ENCODE measurements around the gene VGLL4.
"Not testable (repeated sequence)": the region's sequence is repeated elsewhere in the genome, so short reads cannot be mapped to it uniquely, and the experiment has no call there.

Gene VGLL4

GRCh38 chr3:11643605-11644087 lies at the start of gene VGLL4:
VGLL4 (minus strand) TSS chr3:11643915; CDS start chr3:11643518, 397 bp downstream.
- DNase-seq (ENCODE audit: low read depth), result peak; percentile 91

GRCh38 chr3:11692532-11692813 lies 48.8 kb upstream of the VGLL4 start:
- DNase-seq (ENCODE audit: low read depth), result no peak

- peak; percentile 41 for DNase-seq (ENCODE audit: low read depth)
Measured at GRCh38 chr3:11691767-11692531, 48.2 kb upstream of the VGLL4 start.

GRCh38 chr3:11690863-11691766 lies 47.4 kb upstream of the VGLL4 start:
- DNase-seq (ENCODE audit: low read depth), result no peak

- DNase-seq (ENCODE audit: low read depth), result no peak
Measured at GRCh38 chr3:11689749-11690148, 46.0 kb upstream of the VGLL4 start.

- not testable (repeated sequence) for DNase-seq (ENCODE audit: low read depth)
Measured at GRCh38 chr3:11684980-11685379, 41.3 kb upstream of the VGLL4 start.

GRCh38 chr3:11680509-11680908 lies 36.8 kb upstream of the VGLL4 start:
- no peak for DNase-seq (ENCODE audit: low read depth)

- no peak for DNase-seq (ENCODE audit: low read depth)
Measured at GRCh38 chr3:11679964-11680363, 36.2 kb upstream of the VGLL4 start.

GRCh38 chr3:11672363-11672762 lies 28.6 kb upstream of the VGLL4 start:
- DNase-seq (ENCODE audit: low read depth), result no peak

GRCh38 chr3:11671648-11672100 lies 28.0 kb upstream of the VGLL4 start:
- peak; percentile 56 for DNase-seq (ENCODE audit: low read depth)

GRCh38 chr3:11668243-11669235 lies 24.8 kb upstream of the VGLL4 start:
- no peak for DNase-seq (ENCODE audit: low read depth)

GRCh38 chr3:11665331-11665730 lies 21.6 kb upstream of the VGLL4 start:
- DNase-seq (ENCODE audit: low read depth), result no peak

GRCh38 chr3:11662392-11662990 lies 18.8 kb upstream of the VGLL4 start:
- no peak for DNase-seq (ENCODE audit: low read depth)

- DNase-seq (ENCODE audit: low read depth), result peak; percentile 67
Measured at GRCh38 chr3:11661827-11662226, 18.1 kb upstream of the VGLL4 start.

GRCh38 chr3:11661052-11661656 lies 17.4 kb upstream of the VGLL4 start:
- DNase-seq (ENCODE audit: low read depth), result no peak

- DNase-seq (ENCODE audit: low read depth), result no peak
Measured at GRCh38 chr3:11660242-11660641, 16.5 kb upstream of the VGLL4 start.

GRCh38 chr3:11658180-11658579 lies 14.5 kb upstream of the VGLL4 start:
- no peak for DNase-seq (ENCODE audit: low read depth)

GRCh38 chr3:11655196-11655928 lies 11.6 kb upstream of the VGLL4 start:
- DNase-seq (ENCODE audit: low read depth), result no peak

GRCh38 chr3:11654166-11654565 lies 10.5 kb upstream of the VGLL4 start:
- DNase-seq (ENCODE audit: low read depth), result no peak

All from fibroblast of gingiva (primary cell).